HG03575 (cell line): ENCODE data around the gene MRNIP.

Experiments
- ATAC-seq: cut with Tn5 transposase; IDR thresholded peaks from one replicate; pipeline ENCODE4 v1.9.1; 2021; ENCODE audit not compliant: unreplicated experiment, insufficient number of reproducible peaks, low FRiP score; ENCODE audit errors: extremely low read depth

Gene MRNIP

DNA sequence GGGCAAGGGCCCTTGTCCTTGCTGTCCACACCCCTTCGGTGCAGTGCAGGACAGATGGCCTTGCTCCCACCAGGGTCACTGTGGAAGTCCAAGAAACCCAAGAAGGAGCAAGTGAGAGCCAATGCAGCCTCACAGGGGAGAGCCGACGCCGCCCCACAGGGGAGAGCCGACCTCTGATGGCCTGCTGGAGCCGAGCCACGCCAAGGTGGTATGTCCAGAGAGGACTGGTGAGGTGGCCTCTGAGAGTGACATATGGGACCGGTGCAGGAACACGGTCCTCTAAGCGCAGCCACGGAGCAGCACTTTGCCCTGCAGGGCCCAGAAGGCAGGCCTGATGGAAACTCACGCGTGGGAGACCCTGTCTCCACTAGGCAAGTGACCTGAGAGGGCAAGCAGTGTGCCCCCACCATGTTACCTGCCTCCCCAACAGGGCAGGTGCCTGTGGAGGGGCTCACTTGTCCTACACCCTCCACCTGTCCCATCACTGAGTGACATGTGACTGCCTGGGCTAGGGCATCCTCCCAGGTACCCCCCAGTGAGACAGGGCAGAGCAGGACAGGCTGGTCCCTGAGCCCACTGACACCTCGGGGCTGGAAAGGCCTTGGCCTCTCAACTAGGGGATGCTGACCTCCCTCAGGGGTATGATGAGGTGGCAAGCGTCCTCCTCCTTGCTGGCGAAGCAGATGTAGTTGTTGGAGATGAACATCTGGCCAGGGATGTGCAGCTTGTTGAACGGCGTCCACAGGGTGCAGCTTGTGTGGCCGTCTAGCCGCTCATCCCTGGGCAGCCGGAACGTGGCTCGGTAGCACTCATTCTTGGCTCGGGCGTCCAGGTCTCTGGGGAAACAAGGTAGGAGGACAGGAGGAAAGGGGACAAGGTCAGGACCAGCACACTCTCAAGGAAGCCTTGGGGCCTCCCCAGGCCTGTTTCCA, 32.4 kb upstream of the MRNIP start:
- ATAC-seq, result no peak

DNA sequence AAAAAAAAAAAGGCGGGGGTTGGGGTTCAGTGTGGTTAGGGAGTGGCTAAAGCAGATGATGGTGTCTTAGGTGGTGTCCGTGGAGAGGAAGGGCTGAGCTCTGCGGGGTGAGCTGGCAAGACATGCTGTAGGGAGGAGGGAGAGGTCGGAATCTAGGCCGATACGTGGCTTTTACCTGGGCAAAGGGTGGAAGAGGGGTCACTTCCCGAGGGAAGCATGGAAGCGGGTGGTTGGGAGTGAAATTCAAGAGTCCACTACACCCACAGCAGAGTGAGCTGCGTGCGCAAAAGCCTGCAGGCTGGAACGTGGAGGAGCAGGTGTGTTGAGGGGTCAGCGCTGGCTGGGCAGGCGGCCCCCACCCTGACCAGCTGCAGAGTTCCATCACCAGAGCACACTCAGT, 31.3 kb upstream of the MRNIP start:
- ATAC-seq, result no peak

DNA sequence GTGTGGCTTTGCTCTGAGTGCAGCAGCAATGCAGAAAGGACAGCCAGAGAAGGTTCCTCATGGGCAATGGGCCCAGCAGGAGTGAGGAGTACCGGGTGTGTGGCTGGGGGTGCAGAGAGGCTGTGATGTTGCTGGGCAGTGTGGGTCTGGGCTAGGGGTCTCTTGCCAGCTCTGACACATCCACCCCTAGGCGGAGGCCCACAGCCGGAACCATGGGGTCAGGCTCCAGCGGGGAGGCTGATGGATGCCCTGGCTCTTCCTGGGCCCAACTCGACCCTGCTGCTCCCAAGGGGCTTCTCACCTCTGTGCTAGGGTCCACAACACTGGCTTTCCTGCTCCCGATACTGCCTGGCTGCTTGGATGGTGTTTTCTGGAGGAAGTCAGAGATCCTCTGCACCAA, 29.2 kb upstream of the MRNIP start:
- ATAC-seq, result no peak

DNA sequence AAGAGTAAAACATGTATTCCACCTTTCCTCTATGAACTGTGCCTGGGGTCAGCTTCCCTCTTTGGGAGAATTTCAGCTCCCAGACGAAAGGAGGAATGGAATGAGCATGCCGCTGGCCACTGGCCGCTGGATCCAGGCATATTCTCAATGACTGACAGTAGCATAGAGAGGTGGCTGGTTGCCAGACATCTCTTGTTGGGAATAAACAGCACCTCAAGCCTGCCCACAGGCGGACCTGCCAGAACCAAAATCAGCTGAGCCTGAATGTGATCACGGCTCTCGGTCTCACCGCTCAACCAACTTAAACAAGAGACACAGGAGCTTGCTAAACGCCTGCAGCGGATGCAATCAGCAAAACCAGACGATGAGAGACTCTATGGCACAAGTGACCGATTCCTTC, 28.5 kb upstream of the MRNIP start:
- ATAC-seq, result no peak

DNA sequence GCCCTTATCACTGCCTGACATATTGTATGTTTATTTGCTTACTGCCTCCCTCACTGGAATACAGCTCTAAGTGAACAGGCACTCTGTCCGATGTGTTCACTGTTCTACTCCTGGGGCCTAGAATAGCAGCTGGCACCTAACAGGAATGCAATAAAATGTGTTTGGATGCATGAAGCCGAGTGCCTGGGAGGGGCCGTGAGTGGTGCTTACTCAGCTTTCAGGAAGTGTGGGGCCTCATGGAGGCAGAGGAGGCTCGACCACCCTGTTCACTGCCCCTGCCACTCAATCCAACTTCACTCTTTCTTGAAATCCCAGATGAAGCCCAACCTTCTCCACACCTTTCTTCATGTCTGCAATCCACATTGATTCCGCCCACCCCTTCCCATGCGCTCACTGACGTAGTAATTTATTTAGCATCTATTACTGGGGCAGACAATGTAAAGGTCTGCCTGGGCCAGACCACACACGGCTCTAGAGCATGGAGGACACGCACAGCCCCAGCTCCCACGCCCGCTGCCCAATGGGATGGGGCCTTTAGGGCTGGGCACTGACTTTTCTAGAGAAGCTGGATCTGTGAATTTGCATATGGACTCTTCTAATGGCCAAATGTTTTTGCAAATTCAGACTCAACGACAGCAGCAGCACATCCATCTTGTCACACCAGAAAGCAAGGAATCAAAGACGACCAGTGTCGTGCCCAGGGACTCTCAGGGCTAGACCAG, 27.7 kb upstream of the MRNIP start:
- ATAC-seq, result no peak

DNA sequence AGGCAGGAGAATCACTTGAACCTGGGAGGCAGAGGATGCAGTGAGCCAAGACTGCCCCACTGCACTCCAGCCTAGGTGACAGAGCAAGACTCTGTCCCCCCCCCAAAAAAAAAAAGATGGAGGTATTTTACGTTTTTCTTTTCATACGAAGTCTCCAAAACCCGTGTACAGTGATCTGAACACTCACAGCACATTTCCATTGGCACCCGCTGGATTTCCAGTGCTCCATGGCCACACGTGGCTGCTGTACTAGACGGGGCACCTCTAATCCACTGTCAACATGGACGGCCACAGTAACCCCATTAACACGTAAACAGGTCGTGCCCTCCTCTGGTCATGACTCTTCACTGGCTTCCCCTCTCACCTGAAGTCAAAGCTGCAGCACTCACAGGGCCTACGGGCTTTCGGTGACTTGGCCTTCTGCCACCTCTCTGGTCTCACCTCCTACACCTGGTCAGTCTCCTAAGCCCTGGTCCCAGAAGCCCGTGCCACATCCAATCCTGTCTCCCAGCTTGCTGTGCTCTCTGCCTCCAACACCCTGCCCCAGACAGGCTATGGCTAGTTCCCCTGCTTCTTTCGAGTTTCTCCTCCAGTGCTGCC, 27.0 kb upstream of the MRNIP start:
- no peak for ATAC-seq

DNA sequence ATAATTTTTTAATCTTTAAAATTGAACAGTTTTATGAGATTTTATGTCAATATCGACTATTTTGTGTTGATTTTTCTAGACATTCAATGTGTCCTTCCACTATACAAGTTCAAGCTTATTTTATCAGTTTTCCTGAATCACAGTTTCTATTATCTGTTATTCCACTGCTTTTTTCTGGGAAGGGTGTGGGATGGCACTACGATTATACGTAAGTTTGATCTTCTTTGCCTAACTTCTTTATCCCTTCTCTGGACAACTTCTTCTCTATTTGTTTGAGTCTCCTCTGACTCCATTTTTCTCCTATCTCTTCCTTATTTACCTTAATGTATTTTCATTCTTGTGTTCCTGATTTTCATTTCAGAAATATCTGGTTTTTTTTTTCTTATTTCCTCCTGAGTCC, 24.5 kb upstream of the MRNIP start:
- no peak for ATAC-seq

DNA sequence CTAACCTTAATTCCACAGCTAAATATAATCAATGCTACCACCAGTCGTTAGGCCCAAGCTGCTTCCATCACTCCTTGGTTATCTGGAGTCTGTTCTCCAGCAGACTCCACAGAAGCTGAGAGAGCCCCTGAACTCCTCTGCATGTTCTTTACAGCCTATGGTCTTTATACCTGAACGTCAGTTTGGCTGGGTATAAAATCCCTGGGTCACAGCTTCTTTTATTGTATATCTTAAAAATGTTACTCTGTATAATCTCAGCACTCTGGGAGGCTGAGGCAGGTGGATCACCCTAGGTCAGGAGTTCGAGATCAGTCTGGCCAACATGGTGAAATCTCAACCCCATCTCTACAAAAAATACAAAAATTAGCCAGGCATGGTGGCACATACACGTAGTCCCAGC, 23.7 kb upstream of the MRNIP start:
- ATAC-seq, result no peak

DNA sequence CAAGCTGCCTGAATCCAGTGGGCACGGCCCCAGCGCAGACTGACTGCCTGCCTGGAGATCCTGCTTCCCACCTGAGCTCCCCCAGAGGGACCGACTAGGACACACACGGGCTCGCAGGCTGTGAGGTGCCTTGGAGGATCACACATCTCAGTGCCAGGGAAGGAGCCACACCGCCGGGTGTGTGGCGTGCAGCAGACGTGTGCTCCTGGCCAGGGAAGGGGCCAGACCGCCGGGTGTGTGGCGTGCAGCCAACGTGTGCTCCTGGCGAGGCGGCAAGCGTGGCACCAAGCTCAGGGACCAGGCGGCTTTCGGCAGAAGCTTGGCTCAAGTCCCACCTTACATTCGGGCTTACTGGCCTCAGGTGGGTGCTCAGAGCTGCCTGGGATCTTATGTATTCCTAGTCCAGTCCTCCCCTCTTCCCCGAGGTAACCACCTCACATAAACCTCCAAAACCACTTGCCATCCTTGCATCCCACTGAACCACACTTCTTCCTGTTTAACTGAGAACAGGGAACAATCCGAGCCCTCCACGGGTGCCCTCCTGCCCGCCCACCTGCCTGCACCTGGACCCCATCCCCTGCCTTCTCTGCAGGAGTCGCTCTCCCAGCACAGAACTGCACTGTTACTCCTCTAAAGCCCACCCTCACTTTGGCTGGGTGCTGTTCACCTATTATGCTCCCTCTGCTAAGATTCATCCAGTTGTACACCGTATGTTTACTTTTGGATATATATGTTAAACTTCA, 22.4 kb upstream of the MRNIP start:
- no peak for ATAC-seq

DNA sequence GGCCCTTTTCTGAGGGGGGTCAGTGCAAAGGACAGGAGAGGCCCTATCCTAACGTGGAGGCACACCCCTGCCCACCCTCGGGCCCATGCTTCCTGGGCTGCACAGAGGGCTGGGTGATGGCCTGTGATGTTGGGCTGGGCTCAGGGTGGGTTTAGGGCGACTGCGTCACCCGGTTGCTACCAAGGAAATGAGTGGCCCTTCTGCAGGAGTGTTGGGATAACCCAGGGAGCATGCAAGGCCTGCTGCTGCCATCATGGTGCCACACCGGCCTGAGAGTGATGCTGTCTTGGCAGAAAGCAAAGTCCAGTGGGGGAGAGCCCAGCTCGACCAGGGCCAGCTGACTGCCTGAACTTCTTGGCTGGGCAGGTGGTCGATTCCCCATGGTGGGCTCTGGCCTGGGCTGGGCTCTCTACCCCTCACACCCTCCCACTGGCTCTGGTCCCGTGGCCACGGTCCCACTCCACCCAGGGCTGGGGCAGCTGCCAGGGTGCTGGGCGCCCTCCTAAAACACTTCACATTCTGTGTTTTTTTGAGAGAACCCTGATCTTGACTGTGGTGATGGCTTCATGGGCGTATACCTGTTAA, 21.5 kb upstream of the MRNIP start:
- no peak for ATAC-seq

DNA sequence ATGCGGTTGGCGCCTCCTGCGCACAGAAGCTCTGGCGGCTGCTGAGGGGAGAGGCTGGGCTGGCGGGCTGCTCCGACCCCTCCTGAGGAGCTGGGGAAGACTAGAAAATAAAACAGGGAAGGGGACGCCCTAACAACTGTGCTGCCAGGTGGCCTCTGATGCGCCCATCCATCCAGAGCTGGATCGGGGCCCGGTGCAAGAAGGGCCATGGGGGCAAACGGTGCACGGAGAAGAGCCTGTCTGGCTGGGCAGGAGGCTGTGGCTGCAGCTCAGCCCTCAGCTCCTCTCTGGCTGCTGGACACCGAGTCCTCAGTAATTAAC, 21.0 kb upstream of the MRNIP start:
- no peak for ATAC-seq

DNA sequence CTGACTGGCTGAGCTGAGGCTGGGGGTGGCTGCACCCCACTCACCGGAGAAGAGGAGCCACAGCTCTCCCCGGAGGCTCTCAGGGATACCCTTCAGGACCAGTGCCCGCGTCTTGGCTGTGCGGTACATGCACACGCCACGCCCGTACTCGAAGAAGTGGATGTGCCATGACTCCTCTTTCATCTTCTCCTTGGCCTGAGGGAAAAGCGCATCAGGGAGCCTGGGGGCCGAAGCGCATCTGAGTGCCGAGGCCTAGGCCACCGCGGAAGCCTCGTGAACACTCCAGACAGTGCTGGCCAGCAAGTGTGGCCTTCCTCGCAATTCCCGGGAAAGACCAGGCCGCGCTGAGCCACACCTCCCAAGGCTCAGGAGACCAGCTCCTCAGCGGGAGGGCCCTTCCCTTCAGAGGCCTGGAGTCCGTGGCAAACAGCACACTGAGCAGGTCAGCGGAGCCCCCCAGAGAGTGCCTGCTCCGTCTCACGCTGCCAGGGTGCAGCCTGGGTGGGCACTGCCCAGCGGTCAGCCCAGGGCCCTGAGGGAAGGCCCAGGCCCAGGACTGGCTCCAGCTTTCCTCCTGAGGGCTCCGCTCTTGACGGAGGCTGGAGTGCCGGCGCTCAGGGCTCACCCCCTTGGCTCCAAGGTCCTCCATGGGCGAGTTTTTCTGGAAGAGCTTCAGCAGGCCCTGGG, 20.5 kb upstream of the MRNIP start:
- ATAC-seq, result no peak

DNA sequence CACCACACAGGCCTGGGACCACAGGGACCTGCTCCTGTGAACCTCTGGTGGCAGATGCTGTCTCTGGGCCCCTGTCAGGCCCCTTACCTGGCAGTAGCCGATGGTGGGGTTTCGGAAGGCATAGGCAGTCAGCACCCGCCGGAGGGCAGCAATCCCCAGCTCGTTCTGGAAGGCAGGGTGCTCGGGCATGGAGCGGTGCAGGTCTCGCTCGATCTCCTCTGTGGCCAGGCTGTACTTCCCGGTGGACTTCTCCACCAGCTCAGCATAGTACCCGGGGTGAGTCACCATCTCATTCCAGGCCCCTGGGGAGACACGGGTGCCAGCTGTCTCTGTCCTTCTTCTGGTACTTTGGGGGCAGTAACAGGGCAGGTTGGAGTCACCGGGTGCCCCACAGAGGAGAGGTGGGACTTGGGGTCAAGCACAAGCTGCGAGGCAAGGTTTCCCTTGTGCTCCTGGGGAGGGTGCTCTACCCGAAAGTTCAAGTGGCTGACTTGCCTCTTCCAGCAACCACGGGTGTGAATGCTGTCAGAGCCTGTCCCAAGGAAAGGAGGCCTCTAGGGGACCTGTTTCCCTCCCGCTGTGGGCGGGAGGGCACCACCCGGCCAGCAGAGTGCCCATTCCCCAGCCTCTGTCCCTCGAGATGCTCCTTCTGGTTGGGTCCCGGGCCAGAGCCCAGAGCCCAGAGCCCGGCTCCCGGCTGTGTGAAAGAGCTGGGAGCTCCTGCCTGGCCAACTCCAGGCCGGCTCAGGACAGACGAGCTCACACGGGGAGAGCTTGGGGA, 19.8 kb upstream of the MRNIP start:
- no peak for ATAC-seq

DNA sequence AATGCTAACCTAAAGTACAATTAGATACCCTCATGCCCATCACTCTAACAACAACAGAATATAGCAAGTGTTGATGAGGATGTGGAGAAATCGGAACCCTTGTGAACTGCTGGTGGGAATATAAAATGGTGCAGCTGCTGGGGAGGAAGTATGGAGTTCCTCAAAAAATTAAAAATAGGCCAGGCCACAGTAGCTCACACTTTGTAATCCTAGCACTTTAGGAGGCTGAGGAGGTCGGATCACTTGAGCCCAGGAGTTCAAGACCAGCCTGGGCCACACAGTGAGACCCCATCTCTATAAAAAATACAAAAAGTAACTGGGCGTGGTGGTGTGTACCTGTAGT, 18.0 kb upstream of the MRNIP start:
- ATAC-seq, result no peak

DNA sequence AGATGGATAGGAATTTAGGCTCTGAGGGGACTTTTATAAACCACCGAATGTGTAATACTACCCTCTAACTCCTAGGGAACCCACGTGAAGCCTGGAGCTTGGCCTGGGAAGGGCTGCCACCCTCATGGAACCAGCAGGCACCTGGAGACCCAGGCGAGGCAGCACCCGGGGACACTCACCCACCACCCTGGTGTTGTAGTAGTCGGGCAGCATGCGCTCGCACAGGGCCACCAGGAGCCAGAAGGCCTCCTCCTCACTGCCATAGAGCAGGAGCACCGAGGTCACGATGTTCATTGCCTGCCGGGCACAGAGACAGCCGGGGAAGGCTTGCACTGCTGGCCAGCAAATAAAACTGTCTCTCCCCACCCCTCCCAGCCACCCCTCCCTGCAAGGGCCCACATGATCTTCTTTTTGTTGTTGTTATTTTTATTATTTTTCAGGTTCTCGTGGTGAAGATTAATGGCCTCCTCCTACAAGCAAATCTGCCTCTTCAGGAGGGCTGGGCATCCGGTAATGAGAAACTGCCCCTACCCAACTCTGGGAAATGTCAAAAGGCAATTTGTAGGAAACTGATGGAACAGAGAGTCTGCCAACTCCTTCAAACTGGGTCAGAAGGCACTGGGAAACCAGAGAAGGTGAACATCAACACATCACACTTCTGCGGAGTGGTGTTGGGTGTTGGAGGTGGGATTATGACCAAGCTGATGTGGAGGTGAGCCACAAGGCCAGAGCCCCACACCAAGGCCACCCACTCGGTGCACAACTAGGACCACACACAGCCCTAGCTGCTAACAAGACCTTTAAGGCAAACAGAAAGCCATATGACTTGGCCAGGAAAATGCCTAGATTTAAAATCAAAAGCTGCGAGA, 17.4 kb upstream of the MRNIP start:
- ATAC-seq, result no peak

DNA sequence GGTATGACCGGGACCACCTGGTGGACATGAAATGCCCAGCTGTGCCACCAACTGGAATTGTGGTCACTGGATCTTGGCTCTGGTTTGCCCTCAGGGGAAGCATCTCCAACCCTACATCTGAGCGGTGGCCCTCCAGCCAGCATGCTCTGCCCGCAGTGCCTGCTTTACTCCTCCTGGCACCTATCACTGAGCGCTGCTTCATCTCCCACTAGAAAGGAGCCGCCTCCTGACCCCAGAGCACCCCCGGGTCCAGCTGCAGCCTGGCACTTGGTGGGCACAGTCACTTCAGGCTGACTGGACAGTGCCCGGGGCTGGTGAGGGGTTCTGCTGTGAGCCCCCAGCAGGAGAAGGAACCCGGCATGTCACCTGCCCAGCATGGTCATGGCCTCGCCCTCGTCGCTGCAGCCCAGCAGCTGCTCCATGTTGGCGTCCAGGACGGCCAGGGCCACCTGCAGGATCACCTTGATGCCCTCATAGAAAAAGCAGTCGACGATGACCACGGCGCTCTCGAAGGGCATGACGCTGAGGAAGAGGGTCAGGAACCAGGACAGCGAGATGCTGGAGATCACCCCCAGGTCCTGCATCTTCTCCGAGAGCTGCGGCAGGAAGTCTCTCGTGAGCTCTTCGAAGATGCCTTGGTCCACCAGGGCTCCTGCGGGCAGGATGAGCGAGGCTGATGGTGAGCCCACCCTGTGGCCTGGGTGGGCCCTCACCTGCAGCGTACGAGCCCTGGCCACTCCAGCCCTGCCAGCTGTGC, 16.1 kb upstream of the MRNIP start:
- no peak for ATAC-seq

DNA sequence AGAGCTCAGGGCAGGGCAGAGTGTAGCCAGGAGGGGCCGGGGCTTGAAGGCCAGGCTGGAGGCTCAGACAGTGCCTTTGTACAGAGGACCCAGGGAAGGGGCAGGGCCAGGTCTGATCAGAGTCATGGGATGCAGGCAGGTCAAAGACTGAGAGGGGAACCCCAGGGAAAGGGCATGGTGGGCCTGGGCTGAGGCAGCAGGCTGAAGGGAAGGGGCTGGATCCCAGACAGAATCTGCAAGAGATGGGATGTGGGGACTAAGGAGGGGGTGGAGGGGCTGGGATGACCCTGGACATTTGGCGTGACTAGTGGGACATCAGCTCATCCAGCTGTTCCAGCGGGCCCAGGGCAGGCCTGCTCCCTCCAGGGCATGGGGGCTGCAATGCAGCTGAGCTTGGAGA, 15.5 kb upstream of the MRNIP start:
- no peak for ATAC-seq
